ENCODE measurements around the gene DENND10.

The DENND10 gene

GRCh38 chr10:119061926-119062325 is 42.0 kb upstream of the DENND10 start:
- no peak for DNase-seq (ENCODE audit: low spot score)

GRCh38 chr10:119070395-119071165 is 33.3 kb upstream of the DENND10 start:
- in situ Hi-C loops (cut with MboI; ENCODE audit: low pct_unique_long_range_greater_than_20kb, low sequenced_read_pairs, unreplicated experiment), result no loop called here
- TF ChIP-seq CTCF (IDR thresholded peaks at IDR 0.05; ENCODE audit: extremely low read depth, insufficient read depth, missing control alignments), result no peak
- no peak for DNase-seq (ENCODE audit: low spot score)

More at GRCh38 chr10:119061926-119062325, 42.0 kb upstream of the DENND10 start:
- in situ Hi-C loops (cut with MboI; ENCODE audit: low pct_unique_long_range_greater_than_20kb, low sequenced_read_pairs, unreplicated experiment), result no loop called here
- TF ChIP-seq CTCF (IDR thresholded peaks at IDR 0.05; ENCODE audit: extremely low read depth, insufficient read depth, missing control alignments), result no peak

- DNase-seq (ENCODE audit: low spot score), result no peak
- no peak for TF ChIP-seq CTCF (IDR thresholded peaks at IDR 0.05; ENCODE audit: extremely low read depth, insufficient read depth, missing control alignments)
- in situ Hi-C loops (cut with MboI; ENCODE audit: low pct_unique_long_range_greater_than_20kb, low sequenced_read_pairs, unreplicated experiment), result no loop called here
Measured at GRCh38 chr10:119073584-119073983, 30.3 kb upstream of the DENND10 start.

- no peak for TF ChIP-seq CTCF (IDR thresholded peaks at IDR 0.05; ENCODE audit: extremely low read depth, insufficient read depth, missing control alignments)
- DNase-seq (ENCODE audit: low spot score), result no peak
- in situ Hi-C loops (cut with MboI; ENCODE audit: low pct_unique_long_range_greater_than_20kb, low sequenced_read_pairs, unreplicated experiment), result no loop called here
Measured at GRCh38 chr10:119078422-119079179, 25.3 kb upstream of the DENND10 start.

GRCh38 chr10:119079599-119080520 is 24.1 kb upstream of the DENND10 start:
- in situ Hi-C loops (cut with MboI; ENCODE audit: low pct_unique_long_range_greater_than_20kb, low sequenced_read_pairs, unreplicated experiment), result no loop called here
- TF ChIP-seq CTCF (IDR thresholded peaks at IDR 0.05; ENCODE audit: extremely low read depth, insufficient read depth, missing control alignments), result no peak
- DNase-seq (ENCODE audit: low spot score), result peak; percentile 87

Measured in GM13977 (cell line).